ENCODE measurements around the gene NKX1-2.

The NKX1-2 gene

DNA sequence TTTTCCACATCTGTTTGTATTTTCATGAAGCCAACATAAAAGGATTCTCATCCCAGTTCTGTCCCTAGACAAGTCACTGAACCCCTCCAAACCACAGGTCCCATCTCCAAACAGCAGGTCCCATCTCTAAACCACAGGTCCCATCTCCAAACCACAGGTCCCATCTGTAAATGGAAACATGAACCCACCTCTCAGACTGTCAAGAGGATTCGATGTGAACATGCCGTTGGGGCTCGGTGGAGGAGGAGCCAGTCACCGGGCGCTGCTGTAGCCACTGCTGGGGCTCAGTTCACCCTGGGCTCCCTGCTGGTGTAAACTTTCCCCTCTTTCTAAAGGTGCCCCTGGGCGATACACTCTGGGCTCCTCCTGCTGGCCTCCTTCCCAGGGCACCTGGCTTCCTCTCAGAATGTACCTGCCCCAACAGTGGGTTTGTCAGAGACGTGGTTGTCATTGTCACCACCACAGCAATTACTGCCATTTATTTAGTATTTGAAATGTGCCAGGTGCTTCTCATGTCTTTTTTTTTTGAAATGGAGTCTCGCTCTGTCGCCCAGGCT, 24.8 kb upstream of the NKX1-2 start:
- FAIRE-seq: no peak

DNA sequence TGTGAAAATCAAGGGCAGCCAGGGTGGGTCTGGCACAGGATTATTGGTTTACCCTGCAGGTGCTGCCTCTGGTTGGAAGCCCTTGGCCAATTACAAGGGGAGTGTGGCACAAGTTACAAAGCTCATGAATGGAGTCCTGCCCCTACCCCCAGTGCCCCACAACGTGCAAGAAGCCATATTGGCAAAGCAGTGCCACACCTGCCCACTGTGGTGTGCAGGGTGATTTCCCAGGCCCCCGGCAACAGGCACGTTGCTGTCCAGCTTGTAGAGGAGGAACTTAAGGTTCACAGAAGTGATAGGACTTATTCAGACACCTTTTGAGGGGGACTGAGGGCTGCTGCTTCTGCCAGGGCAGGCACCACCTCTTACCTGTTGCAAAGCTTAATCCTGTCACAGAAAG, 23.2 kb upstream of the NKX1-2 start:
- no peak for FAIRE-seq

DNA sequence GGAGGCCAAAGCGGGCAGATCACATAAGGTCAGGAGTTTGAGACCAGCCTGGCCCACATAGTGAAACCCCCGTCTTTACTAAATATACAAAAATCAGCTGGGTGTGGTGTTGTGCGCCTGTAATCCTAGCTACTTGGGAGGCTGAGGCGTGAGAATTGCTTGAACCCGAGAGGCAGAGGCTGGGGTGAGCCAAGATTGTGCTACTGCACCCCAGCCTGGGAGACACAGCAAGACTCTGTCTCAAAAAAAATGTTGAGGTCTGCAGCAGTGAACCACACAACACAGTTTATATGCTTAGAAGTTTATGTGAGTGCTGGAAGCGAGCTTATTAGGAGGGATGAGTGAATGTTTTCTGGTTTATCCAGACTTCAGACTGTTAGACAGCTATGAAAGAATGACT, 22.2 kb upstream of the NKX1-2 start:
- FAIRE-seq: no peak

GRCh38 chr10:124470544-124471434, 21.0 kb upstream of the NKX1-2 start:
- no peak for FAIRE-seq

DNA sequence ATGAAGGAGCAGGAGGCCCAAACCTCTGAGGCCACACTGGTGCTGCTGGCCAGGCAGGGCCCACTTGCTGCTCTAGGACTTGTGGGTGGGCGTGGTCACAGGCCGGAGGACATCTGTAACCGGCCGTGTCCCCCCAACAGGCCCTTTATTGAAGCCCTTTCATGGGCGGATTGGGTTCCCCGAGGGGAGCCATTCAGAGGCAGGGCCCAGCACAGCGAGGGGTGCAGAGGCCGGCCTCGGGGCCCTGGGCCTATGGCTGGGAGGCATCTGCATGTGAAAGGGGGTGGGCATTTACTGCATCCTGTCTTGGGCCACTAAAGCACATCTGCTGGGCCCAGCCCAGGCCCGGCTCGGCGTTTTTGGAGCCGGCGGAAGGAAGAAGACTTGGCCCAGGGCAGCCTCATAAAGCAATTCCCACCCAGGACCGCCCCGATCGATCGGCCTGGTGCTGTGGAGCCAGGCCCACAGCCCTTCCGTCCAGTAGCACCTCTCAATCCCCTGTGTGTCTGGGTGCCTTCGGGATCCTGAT, 20.2 kb upstream of the NKX1-2 start:
- no peak for FAIRE-seq

DNA sequence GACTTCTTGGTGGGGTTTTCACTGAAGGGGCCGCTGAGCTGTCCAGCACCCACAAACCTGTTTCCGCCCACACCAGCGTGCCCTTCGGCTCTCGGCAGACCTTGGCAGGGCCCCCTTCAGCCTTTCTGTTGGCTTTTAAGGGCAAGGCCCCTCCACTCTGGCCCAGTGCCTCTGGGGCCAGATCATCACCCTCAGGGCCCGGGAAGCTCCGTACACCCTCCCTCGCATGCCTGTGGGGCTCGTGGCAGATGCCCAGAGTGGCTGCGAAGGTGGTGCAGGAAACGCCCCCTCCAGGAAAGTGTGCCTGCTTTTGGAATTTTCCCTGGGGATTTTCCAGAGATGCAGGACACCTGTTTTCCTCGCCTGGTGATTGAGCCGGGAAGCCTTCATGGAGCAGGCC, 18.8 kb upstream of the NKX1-2 start:
- no peak for FAIRE-seq

- no peak for FAIRE-seq
These were observed 17.3 kb upstream of the NKX1-2 start for GRCh38 chr10:124467165-124467564.

- no peak for FAIRE-seq
These were observed 16.1 kb upstream of the NKX1-2 start for GRCh38 chr10:124465777-124466488.

DNA sequence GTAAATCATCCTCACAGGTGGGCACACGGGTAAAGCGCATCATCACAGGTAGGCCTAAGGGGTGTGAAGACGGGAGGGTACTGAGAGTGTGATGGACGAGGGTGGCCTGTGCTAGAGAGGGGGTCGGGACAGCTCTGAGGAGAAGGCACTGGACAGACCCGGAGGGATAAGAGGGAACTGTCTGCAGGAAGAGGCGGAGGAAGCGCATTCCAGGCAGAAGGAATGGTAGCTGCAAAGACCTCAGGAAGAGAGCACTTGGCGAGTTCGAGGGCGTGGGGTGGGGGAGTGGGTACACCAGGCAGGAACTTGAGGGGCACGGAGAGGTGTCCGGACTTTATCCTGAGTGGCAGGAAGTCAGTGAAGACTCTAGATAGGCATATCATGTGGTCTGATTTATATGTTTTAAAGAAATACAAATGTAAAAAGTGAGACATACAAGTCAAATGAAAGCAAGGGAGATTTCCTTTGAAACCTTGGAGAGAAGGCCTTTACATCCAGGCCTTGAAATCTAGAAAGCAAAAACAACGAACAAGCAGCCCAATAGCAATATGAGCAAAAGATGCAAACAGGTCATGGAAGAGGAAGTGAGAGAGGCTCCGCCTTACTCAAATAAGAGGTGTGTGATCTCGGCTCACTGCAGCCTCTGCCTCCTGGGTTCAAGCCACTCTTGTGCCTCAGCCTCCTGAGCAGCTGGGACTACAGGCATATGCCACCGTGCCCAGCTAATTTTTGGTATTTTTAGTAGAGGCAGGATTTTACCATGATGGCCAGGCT, 15.4 kb upstream of the NKX1-2 start:
- FAIRE-seq: no peak

DNA sequence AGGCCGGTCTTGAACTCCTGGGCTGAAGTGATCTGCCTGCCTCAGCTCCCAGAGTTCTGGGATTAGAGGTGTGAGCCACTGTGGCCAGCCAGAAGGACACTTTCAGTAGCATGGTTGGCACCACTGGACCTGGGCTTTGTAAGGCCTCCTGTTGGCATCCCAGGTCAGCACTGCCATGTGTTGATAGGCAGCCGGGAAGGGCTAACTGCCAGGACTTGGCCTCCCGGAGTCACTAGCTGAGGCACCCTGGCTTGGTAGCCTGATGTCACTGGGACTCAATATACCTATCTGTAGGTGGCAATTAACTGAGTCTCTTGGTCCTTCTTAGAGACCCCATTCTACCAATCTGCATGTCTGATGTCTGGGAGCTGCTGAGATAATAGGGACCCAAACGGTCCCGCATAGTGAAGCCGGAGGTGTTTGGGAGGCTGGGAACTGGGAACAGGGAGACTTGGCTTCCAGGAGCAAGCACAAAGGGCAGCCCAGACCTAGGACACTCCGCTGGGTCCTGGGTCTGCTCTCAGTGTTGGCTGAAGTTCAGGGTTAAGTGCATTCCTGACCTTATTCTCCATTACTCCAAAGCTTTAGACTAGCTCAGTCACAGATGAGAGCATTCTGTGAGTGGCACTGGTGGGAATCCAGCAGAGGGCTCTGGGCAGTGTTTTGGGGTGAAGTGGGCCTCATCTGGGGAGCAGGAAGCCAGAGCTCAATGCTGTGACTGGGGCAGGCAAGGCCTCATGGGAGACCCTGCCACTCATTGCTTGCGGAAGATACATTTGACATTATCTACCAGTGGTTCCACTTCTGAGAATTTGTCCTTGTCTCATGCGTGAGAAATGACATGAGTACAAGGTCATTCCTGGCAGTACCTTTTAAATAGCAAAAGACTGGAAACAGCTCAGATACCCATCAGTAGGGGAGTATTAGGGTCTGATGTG, 14.5 kb upstream of the NKX1-2 start:
- FAIRE-seq: no peak

DNA sequence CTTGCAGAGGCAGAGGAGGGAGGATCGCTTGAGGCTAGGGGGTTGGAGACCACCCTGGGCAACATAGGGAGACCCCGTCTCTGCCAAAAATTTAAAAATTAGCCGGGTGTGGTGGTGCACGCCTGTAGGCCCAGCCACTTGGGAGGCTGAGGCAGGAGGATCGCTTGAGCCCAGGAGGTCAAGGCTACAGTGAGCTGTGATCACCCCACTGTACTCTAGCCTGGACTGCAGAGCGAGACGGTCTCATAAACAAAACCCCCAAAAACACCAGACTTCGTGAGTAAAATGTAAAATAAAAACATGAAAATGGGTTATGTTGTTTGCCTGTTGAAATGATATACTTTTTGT, 12.5 kb upstream of the NKX1-2 start:
- FAIRE-seq: no peak

DNA sequence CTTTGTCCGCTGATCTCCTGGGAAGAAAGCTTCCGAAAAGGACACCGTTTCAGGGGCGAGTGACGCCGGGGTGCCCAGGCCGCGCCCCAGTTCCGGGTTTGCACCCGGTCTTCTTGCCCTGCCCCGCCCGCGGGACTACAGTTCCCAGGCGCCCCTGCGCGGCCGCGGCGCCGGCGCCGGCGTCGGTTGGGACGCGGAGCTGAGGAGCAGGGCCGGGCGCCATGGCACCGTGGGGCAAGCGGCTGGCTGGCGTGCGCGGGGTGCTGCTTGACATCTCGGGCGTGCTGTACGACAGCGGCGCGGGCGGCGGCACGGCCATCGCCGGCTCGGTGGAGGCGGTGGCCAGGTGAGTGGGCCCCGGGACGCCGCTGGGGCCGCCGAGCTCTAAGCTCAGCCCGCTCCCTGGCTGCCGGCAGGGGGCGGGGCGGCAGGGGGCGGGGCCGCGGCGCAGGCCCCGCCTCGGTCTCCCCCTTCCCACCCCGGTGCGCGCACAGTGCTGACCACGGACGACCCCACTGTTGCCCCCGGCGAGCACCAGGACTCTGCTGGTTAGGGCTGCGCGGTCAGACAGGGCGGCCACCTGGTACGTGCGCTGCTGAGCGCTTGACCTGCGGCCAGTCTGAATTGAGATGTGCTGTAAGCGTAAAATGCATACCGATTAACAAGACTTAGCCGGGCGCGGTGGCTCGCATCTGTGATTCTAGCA, 12.0 kb upstream of the NKX1-2 start, which contains the start of gene LHPP:
Gene LHPP (plus strand): TSS at position 182 of the 706 bp plus-strand sequence. CDS start 40 bp downstream, at position 222.
- FAIRE-seq: no peak

DNA sequence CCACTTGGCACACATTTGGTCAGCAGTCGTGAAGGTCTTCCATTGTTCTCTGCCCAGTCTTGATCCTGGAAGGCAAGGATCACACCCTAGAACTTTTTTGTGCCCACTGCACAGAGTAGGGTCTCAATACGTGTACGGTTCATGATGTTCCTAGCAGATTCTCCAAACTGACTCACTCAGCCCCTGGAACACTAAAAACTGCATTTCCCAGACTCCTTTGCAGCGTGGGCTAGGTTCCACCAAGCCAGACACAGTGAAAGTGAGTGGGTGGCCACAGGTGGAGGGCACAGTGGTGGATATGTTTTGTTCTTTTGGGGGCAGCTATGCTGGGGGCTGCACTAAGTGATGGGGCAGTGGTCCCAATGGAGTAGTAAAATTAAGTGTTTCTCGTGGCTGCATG, 10.3 kb upstream of the NKX1-2 start:
- no peak for FAIRE-seq

DNA sequence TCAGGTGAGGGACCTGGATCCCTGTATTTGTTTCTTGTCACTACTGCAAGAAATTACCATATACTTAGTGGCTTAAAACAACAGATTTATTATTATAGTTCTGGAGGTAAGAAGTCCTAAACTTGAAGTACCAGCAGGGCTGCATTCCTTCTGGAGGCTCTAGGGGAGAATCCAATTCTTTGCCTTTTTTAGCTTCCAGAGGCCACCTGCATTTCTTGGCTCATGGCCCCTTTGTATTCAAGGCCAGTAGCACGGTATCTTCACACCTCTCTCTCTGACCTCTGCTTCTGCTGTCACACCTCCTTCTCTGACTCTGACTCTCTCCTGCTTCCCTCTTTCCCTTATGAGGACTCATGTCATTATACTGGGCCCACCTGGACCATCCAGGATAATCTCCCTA, 9.6 kb upstream of the NKX1-2 start:
- FAIRE-seq: no peak

GRCh38 chr10:124458889-124459288, 9.1 kb upstream of the NKX1-2 start:
- FAIRE-seq: no peak

DNA sequence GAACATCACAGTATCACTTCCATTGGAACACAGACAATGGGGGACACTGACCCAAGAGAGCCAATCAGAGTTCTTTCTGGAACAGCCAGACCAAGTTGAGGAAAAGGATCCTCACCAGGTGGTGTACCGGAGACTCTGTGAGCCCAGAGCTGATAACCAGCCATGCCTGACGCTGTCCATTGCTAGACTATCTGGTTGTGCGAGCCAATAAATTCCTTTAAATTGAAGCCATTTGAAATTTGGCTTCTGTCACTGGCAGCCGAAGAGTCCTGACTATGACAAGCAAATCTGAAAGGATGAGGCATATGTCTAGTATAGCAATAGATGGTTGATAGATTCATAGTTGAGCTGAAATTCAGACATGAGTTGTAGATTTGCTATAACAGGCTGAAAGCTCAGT, 8.6 kb upstream of the NKX1-2 start:
- FAIRE-seq: no peak

DNA sequence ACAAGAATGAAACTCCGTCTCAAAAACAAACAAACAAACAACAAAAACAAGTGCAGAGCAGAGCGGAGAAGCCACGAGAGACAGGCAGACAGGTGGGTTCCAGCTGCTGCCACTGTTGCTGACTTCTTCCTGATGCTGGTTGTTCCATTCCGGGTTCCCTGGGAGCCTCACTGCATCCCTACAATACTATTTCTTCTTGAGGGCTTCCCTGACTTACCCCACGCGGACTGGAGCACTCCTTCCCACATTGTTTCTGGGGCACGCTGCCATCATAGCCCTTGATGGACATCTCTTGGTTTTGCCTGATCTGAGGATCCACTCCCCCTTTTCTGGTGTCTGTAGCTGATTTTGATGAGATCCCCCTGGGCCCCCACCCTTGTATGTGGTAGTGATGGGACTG, 5.6 kb upstream of the NKX1-2 start:
- FAIRE-seq: no peak

- FAIRE-seq: no peak
These were observed 4.2 kb upstream of the NKX1-2 start for GRCh38 chr10:124453960-124454610.

DNA sequence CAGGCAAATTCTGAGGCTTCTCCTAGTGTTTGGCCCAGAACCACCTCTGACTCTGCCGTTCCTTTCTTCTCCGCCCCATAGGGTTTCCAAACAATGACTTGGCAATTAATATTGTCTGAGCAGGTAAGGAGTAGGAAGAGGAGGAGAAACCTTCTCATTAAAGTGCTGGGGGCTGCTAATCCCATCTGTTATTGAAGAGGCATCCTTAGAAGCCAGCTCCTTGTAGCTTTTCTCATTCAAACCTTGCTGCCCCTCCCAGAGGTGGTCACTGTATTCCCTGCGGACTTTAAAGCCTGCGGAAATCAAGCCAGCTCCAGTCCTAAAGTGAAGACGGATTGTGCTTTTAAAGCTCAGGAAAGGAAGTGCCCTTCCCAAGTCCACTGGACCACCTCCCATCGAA, 1.4 kb upstream of the NKX1-2 start:
- no peak for FAIRE-seq

DNA sequence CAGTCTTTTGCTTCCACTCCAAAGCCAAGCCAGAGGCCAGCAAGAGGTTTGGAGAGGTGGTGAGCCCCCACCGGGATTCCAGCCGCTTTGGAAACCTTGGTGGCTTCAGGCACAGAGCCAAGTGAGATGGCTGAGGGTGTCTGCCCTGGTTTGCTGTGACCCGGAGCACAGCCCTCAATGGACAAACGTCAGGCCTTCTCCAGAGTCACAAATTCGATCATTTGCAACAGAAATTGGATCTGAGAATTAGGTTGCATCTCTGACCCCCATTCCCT, 885 bp upstream of the NKX1-2 start:
- FAIRE-seq: no peak

Measured in A204.1 (cell line).